Measurements from ENCODE around the gene DOCK3.
A peak's percentile ranks its signal among the peaks of the same experiment; 100 is the strongest.
"Not testable (repeated sequence)": the region's sequence is repeated elsewhere in the genome, so short reads cannot be mapped to it uniquely, and the experiment has no call there.

The DOCK3 gene

GRCh38 chr3:50876947-50877346 lies 202.2 kb downstream of the DOCK3 start:
- no peak overlapping the region for H3K4me3 ChIP-seq (ENCODE audit: low read length)
- peak; percentile 12 for DNase-seq (ENCODE audit: low read depth)
- TF ChIP-seq CTCF (conservative IDR thresholded peaks at IDR 0.05; ENCODE audit: low read depth, low read length), result no peak

- not testable (repeated sequence) for DNase-seq (ENCODE audit: low read depth); H3K4me3 ChIP-seq (ENCODE audit: low read length)
These were observed 208.0 kb downstream of the DOCK3 start for GRCh38 chr3:50882733-50883132.

GRCh38 chr3:50883755-50884154 lies 209.0 kb downstream of the DOCK3 start:
- DNase-seq (ENCODE audit: low read depth), result no peak
- TF ChIP-seq CTCF (conservative IDR thresholded peaks at IDR 0.05; ENCODE audit: low read depth, low read length), result no peak
- H3K4me3 ChIP-seq (ENCODE audit: low read length), result no peak overlapping the region

- TF ChIP-seq CTCF (conservative IDR thresholded peaks at IDR 0.05; ENCODE audit: low read depth, low read length), result peak; percentile 58
- DNase-seq (ENCODE audit: low read depth), result peak; percentile 9
- no peak overlapping the region for H3K4me3 ChIP-seq (ENCODE audit: low read length)
These were observed 210.5 kb downstream of the DOCK3 start for GRCh38 chr3:50885070-50885850.

GRCh38 chr3:50890688-50891344 lies 216.1 kb downstream of the DOCK3 start:
- no peak for TF ChIP-seq CTCF (conservative IDR thresholded peaks at IDR 0.05; ENCODE audit: low read depth, low read length)
- H3K4me3 ChIP-seq (ENCODE audit: low read length), result no peak overlapping the region
- no peak for DNase-seq (ENCODE audit: low read depth)

- not testable (repeated sequence) for DNase-seq (ENCODE audit: low read depth); H3K4me3 ChIP-seq (ENCODE audit: low read length)
These were observed 226.4 kb downstream of the DOCK3 start for GRCh38 chr3:50901097-50901496.

GRCh38 chr3:50912746-50913145 lies 238.0 kb downstream of the DOCK3 start:
- no peak for TF ChIP-seq CTCF (conservative IDR thresholded peaks at IDR 0.05; ENCODE audit: low read depth, low read length)
- no peak for DNase-seq (ENCODE audit: low read depth)
- H3K4me3 ChIP-seq (ENCODE audit: low read length), result no peak overlapping the region

GRCh38 chr3:50913260-50913659 lies 238.5 kb downstream of the DOCK3 start:
- TF ChIP-seq CTCF (conservative IDR thresholded peaks at IDR 0.05; ENCODE audit: low read depth, low read length), result no peak
- H3K4me3 ChIP-seq (ENCODE audit: low read length), result no peak overlapping the region
- peak; percentile 9 for DNase-seq (ENCODE audit: low read depth)

GRCh38 chr3:50922071-50922470 lies 247.3 kb downstream of the DOCK3 start:
- H3K4me3 ChIP-seq (ENCODE audit: low read length); DNase-seq (ENCODE audit: low read depth): not testable (repeated sequence)
